ENCODE results near the gene SPOUT1. TPM values are rescaled to one million over a fixed set of nuclear protein-coding genes. Genes with fewer than 3 reads are reported as not detected.

Gene SPOUT1
- total RNA-seq, 2 experiments from 2014 or later: 51.2 to 52.5 TPM

DNA sequence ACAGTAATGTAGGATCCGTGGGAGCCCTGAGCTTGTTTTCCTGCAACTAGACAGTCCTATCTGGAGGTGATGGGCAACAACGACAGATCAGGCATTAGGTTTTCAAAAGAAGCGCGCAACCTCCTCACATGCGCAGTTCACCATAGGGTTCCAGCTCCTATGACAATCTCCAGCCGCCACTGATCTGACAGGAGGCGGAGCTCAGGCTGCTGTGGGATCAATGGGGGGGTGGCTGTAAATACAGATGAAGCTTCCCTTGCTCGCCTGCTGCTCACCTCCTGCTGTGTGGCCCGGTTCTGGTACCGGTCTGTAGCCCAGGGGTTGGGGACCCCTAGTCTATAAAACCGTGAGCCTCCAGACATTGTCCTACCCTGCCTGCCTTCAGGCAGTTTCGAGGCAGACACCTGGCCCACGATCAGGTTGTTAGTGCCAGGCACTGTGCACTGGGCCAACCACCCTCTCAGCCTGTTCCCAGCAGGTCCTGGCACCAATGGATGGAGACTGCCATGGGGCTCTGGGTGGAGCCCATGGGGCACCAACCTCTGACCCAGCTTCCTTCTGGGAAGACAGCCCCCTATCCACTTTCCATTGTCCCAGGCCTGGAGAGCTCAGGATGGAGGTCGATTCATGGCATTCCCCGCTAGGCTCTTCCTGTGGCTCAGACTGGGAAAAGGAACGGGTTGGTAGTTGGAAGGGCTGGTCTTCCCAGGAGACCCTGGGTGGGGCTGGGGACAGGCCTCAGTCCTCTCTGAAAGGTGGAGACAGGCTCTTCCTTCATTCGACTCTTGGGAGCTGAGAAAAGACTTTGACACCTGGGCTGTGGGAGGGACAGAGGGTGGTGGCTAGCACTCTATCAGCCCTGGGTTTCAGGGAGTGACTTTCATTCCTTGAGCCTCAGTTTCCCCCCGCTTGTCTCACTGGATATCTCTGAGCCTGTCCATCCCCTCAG lies 9.6 kb downstream of the SPOUT1 start:
- Histone ChIP-seq H3K4me3 (ENCODE audit: low read depth, low read length, poor library complexity, severe bottlenecking) (peak overlapping the region; percentile 71), H3K79me2 (ENCODE audit: insufficient read depth, low read depth, low read length) (0 out of 2 replicates have a peak, but pooled peaks cover 5% of the 10 kb centered on the region), H3K27ac (ENCODE audit: low read depth, low read length, poor library complexity, severe bottlenecking) (no peak overlapping the region), H4K20me1 (ENCODE audit: insufficient read depth, low read length) (0 out of 2 replicates have a peak, but pooled peaks cover 4% of the 10 kb centered on the region), H2AFZ (ENCODE audit: low read length) (no peak overlapping the region), H3K36me3 (ENCODE audit: insufficient read depth, low read length) (peaks cover 50% of the 10 kb centered on the region), H3K9me2 (ENCODE audit: insufficient read depth, low read length) (no peaks in the 10 kb centered on the region), H3K4me1 (ENCODE audit: insufficient read depth, low read length, poor library complexity, severe bottlenecking) (peaks cover 23% of the 10 kb centered on the region), H3K9me3 (ENCODE audit: low read length) (no peaks in the 10 kb centered on the region), H3K4me2 (ENCODE audit: low read length) (peak overlapping the region; percentile 96)
- CTCF ChIA-PET (ENCODE audit: unreplicated experiment): interaction anchor here (0.6 kb wide), 1 partner anchor 156 kb away, joined by 4 read pairs; no protein-coding TSS in a partner anchor
- intact Hi-C loops (cut with micrococcal nuclease; ENCODE audit: unreplicated experiment): loop anchor here (2.0 to 5.0 kb wide), 2 partner anchors 173 to 267 kb away; partner anchors contain the start of gene SPTAN1
- POLR2A ChIA-PET: interaction anchor here (1.0 to 2.6 kb wide), 2 partner anchors 10 to 96 kb away, joined by 3 to 24 read pairs; partner anchors contain the start of genes SPOUT1 and ZDHHC12
- TF ChIP-seq, protein P1, sequence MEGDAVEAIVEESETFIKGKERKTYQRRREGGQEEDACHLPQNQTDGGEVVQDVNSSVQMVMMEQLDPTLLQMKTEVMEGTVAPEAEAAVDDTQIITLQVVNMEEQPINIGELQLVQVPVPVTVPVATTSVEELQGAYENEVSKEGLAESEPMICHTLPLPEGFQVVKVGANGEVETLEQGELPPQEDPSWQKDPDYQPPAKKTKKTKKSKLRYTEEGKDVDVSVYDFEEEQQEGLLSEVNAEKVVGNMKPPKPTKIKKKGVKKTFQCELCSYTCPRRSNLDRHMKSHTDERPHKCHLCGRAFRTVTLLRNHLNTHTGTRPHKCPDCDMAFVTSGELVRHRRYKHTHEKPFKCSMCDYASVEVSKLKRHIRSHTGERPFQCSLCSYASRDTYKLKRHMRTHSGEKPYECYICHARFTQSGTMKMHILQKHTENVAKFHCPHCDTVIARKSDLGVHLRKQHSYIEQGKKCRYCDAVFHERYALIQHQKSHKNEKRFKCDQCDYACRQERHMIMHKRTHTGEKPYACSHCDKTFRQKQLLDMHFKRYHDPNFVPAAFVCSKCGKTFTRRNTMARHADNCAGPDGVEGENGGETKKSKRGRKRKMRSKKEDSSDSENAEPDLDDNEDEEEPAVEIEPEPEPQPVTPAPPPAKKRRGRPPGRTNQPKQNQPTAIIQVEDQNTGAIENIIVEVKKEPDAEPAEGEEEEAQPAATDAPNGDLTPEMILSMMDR (conservative IDR thresholded peaks at IDR 0.05; ENCODE audit: low read length): no peak
- no peak for TF ChIP-seq EZH2phosphoT487 (IDR thresholded peaks at IDR 0.05; ENCODE audit: borderline replicate concordance, low read depth, low read length)
- BruUV-seq (replicated peaks): TSS peak; percentile 36
- DNase-seq (ENCODE audit: low spot score): no peak

DNA sequence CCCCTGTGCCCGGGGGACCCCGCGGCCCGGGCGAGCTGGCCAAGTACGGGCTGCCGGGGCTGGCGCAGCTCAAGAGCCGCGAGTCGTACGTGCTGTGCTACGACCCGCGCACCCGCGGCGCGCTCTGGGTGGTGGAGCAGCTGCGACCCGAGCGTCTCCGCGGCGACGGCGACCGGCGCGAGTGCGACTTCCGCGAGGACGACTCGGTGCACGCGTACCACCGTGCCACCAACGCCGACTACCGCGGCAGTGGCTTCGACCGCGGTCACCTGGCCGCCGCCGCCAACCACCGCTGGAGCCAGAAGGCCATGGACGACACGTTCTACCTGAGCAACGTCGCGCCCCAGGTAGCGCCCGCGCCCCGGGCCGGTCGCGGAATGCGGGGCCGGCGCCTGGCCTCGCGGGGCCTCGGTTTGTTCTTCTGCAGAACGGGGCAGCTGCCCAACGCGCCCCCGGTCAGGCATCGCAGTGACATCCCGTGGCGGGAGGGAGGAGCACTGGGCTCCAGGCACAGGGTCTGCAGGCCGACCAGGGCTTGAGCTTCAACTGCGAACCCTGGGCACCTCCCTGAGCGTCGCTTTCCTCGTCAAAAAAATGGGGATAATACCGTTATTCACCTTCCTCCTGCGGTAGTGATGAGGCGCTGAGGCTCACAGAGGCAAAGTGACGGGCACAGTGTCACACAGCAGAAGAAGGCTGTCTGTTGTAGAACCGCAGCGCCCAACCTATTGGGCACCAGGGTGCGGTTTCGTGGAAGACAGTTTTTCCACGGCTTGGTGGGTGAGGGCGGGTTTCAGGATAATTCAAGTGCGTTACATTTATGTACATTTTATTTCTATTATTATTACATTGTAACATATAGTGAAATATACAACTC lies 10.5 kb downstream of the SPOUT1 start:
- Histone ChIP-seq H2AFZ (ENCODE audit: low read length) (peak overlapping the region; percentile 45; the same call in 1 of the 2 replicates), H3K4me3 (ENCODE audit: low read depth, low read length, poor library complexity, severe bottlenecking) (peak overlapping the region; percentile 71), H3K27ac (ENCODE audit: low read depth, low read length, poor library complexity, severe bottlenecking) (no peak overlapping the region), H3K4me1 (ENCODE audit: insufficient read depth, low read length, poor library complexity, severe bottlenecking) (peaks cover 23% of the 10 kb centered on the region), H4K20me1 (ENCODE audit: insufficient read depth, low read length) (0 out of 2 replicates have a peak, but pooled peaks cover 4% of the 10 kb centered on the region), H3K9me2 (ENCODE audit: insufficient read depth, low read length) (no peaks in the 10 kb centered on the region), H3K4me2 (ENCODE audit: low read length) (peak overlapping the region; percentile 96), H3K9me3 (ENCODE audit: low read length) (no peaks in the 10 kb centered on the region), H3K79me2 (ENCODE audit: insufficient read depth, low read depth, low read length) (0 out of 2 replicates have a peak, but pooled peaks cover 5% of the 10 kb centered on the region), H3K36me3 (ENCODE audit: insufficient read depth, low read length) (peaks cover 40% of the 10 kb centered on the region)
- ChIA-PET CTCF (ENCODE audit: unreplicated experiment) (interaction anchor here (0.6 to 1.2 kb wide), 9 partner anchors 9 to 262 kb away, joined by 3 to 9 read pairs (median 3); partner anchors contain the start of genes DOLPP1, SPOUT1 and TBC1D13), POLR2A (interaction anchor here (0.6 to 2.6 kb wide), 7 partner anchors 9 to 211 kb away, joined by 3 to 24 read pairs (median 3); partner anchors contain the start of genes SPOUT1 and ZDHHC12)
- peak; percentile 62 for DNase-seq (ENCODE audit: low spot score)
- intact Hi-C loops (cut with micrococcal nuclease; ENCODE audit: unreplicated experiment): loop anchor here (1.0 to 5.0 kb wide), 3 partner anchors 95 to 266 kb away; partner anchors contain the start of genes SPTAN1 and ZDHHC12
- no TSS peak for BruUV-seq (replicated peaks)
- no peak for TF ChIP-seq EZH2phosphoT487 (IDR thresholded peaks at IDR 0.05; ENCODE audit: borderline replicate concordance, low read depth, low read length)
- TF ChIP-seq, protein P1 (conservative IDR thresholded peaks at IDR 0.05; ENCODE audit: low read length): no peak

All from OCI-LY7 (cell line).